GM19099 (cell line): ENCODE results near the gene KNSTRN.

Experiments used
- POLR2A ChIP-seq: IDR thresholded peaks from 3 replicates; pipeline ENCODE4 v1.6.1; 2011; ENCODE audit warnings: low read depth; ENCODE audit not compliant: insufficient read length; ENCODE audit errors: extremely low read depth

The KNSTRN gene

GRCh38 chr15:40382580-40383456 is at the start of gene KNSTRN:
TSS of gene KNSTRN (plus strand) at chr15:40382721. CDS start at chr15:40382836, 115 bp downstream.
- TF ChIP-seq POLR2A: peak; percentile 62

- no peak for TF ChIP-seq POLR2A
These were observed 48.5 kb upstream of the KNSTRN start for GRCh38 chr15:40333922-40334492.

- TF ChIP-seq POLR2A: no peak
These were observed 48.0 kb upstream of the KNSTRN start for GRCh38 chr15:40334541-40334940.

- TF ChIP-seq POLR2A: no peak
These were observed 47.4 kb upstream of the KNSTRN start for GRCh38 chr15:40334941-40335795.

DNA sequence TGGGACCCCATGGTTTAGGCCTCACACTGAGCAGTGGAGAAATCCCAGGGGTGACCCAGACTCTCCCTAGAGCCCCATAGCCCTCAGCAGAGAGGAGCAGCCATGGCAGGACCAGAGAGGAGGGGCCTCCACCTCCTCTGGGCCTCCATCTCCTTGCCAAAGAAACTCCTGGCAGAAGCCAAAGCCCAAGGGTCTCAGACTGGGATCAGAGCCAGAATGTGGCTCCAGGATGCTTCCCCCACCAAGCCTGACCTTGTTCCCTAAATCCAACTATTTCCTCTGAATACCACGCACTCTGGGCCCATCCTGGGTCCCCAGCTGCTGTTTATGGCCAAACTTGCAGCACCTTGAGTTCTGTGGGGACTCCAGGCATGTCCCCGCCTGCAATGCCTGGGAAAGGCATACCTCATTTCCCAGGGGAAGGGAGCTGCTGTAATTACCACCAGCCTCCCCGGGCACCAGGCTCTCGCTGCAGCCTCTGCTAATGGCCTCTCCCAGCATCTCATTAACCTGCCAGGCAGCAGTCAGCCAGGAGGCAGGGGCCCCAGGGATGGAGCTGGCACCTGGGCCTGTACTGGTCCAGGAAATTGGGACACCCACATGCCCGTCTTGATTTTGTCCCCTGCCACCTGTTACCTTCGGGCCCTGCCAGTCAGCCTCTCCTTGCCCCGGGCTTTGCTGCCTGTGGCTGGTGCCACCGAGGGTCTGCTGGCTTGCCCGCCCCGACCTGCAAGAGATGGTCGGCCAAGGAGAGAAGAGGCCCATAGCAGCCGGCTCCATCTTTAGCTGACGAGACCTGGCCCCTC is 46.4 kb upstream of the KNSTRN start:
- no peak for TF ChIP-seq POLR2A

DNA sequence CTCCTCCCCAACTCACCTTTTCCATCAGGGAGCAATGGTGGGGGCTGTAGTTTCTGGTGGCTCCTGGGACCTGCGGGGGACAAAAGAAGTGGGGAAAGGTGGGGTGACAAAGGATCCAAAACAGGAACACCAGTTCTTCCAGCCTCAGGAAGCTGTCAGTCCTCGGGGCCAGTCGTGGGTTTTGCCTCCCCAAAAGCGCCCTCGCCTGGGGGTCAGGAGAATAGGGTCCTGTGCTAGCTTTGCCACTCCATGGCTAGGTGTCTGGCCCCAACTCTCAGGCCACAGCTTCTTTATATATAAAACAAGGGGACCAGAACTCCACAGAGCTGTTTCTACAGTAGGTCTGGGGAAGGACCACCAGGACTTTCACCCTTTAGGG is 45.8 kb upstream of the KNSTRN start:
- TF ChIP-seq POLR2A: no peak

DNA sequence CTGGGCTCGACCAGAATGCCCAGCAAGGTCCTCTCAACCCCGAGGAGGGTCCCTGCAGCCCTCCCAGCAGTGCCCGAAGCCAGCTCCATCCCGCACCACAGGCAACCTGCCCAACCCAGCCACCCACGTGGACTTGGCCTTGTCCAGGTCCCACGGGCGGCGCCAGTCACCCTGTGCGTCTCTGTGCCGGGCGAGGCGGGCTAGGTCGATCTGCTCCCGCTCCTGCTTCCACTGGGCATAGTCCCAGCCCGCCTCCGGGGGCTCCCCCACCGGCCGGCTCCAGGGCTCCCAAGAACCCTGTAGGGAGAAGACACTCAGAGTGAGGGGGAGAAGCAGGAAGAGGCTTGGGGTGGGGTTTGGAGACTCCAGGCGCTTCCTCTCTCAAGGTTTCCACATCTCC is 44.9 kb upstream of the KNSTRN start:
- TF ChIP-seq POLR2A: no peak

DNA sequence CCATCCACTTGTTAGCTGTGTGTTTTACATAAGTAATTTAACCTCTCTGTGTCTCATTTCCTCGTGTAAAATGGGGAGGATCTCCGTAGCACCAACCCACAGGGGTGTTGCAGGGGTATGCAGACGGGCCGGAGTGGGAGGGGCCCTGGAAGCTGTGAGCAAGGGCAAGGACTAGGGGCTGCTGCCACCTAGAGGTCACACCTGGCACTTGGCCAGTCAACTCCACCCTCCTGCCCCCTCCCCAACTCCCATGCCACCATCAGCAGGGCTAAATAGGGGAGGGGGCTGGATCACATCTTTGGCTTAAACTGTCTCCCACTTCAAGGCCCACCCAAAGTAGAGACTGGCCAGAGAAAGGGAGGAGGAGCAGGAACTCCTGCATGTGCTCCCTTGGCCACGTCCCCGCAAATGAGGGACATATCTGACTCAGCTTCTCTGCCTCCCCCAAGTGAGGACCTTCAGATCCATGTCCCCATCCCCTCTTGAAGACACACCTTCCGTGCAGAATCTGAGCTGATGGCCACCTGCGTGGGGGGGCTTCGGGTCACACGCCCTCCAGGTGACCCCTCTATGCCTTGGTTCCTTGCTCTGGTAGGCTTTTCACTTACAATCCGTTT is 44.4 kb upstream of the KNSTRN start:
- TF ChIP-seq POLR2A: no peak

DNA sequence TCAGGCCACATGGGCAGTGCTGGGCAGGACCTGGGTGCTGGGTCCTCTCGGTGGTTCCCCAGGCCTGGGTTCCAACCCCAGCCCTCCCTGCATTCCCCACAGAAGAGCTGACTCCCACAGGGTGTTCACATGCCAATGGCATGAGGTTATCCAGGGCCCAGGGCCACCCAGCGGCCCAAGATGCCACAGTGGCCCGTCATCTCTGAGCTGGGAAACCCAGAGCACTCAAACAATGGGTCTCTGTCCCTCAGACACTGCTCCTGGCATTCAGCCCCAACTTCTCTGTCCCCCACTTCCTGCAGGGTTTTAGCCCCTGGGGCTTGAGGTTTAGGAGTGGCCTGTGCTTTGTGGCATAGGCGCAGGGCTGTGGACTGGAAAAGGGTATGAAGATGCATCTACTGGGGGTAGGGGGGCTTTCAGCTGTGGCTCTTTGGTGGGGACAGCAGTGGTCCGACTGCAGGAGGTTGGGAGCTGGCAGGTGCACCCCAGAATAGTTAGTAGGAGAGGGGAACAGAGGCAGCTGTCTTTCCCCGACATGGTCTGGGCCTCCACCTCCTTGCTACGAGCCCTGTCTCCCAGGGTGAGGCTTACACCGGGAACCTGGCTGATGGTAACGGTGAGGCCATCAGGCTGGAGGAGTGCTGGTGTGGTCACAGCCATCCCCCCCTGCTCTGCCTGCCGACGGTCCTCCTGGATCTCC is 43.5 kb upstream of the KNSTRN start:
- TF ChIP-seq POLR2A: no peak

- TF ChIP-seq POLR2A: no peak
These were observed 42.9 kb upstream of the KNSTRN start for GRCh38 chr15:40339621-40339945.

DNA sequence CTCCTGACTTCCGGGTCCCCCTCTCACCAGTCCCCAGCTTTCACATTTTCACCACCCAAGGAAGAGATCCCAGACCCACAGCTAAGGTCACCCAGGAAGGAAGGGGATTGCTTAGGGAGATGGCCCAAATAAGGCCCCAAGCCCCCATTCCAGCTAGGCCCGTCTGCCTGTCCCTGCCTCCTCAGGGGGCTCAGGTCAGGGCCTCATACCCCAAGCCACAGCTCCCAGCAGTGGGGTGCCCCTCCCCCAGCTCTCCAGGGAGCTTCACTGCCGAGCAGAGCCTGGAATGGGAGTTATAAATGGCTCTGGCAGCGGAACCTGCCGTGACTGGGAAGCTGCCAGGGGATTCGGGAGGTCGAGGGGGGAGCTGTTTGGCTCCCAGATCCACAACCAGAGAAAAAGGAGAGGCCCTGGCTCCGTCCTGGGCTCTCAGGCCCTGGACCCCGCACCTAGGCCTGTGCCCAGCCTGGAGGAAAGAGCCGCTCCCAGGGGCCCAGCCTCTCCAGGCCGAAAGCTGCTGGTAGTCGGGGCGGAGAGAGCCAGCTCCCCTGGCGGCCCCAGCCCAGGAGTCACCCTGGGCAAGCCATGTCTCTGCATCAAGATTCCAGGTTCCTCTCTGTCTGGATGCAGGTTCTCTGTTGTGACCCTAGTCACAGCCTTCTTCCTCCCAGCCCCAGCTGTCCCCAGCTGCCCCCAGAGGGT is 42.3 kb upstream of the KNSTRN start:
- TF ChIP-seq POLR2A: no peak

DNA sequence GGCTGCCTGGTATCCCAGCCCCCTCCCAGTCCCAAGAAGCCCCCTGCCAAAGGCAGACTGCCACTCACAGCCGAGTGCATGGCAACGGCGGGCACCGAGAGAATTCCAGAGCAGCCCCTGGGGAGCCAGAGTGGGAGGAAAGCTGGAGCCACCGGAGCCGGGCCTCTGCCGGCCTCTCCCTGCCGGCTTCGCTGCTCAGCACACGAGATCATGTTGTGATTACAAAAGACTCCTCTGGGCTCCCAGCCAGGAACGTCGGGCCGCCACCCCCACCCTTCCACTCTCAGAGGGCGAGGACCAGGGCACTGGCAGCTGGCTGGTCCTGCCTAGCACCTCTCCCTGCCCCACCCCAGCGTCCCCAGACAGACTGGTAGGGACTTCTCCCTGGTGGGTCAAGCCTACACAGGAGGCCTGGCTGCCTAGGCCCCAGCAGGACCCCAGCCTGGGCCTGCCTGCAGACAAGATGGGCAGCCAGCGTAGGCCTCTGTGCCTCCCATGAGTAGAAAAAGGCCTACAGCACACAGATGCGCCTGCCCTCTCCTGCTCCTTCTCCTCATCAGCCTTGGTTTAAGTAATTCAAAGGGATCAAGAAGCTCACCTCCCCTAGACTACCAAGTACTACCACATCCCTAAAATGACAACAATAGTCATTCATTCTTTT is 41.7 kb upstream of the KNSTRN start, which contains the start of gene CCDC9B:
TSS of gene CCDC9B (minus strand) at position 200 of the 661 bp plus-strand sequence. CDS start at position 80, 120 bp downstream.
- no peak for TF ChIP-seq POLR2A
